AG09309 (cell line): ENCODE data around the gene SNAI3.

Experiments used
- DNase-seq: peaks from one replicate; pipeline ENCODE4 v3.0.0-alpha.2; 2010; ENCODE audit warnings: low read depth
- H3K4me3 ChIP-seq: 2 replicates; pipeline ENCODE4 v1.5.1; 2011; ENCODE audit warnings: mild to moderate bottlenecking, low read depth, low read length, moderate library complexity; ENCODE audit not compliant: control insufficient read depth
- TF ChIP-seq, protein P1 (sequence below): IDR thresholded peaks from 2 replicates; pipeline ENCODE4 v1.5.1; 2011; ENCODE audit warnings: mild to moderate bottlenecking, low read depth, low read length, inconsistent platforms; ENCODE audit not compliant: insufficient read depth, control insufficient read depth; ENCODE audit errors: missing control alignments

The SNAI3 gene

DNA sequence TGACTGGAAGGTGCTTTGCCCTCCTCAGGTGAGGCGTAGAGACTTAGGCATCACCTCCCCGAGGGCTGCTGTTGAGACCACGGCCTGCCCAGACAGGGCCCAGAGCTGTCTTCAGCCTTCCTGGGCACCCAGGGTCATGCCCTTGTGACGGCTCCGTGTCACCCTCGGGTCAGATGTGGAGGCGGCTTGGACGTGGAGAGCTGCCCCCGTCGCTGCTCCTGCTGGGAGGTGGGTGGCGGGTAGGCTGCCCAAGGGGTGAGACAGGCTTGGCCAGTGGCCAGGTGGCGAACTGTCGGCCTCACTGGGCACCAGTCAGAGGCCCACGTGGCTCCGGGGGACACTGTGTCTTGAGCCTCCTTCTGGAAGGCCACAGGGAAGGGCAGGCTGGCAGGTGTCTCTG, 8.9 kb upstream of the SNAI3 start:
- no peak for DNase-seq
- no peak overlapping the region for H3K4me3 ChIP-seq
- TF ChIP-seq, protein P1, sequence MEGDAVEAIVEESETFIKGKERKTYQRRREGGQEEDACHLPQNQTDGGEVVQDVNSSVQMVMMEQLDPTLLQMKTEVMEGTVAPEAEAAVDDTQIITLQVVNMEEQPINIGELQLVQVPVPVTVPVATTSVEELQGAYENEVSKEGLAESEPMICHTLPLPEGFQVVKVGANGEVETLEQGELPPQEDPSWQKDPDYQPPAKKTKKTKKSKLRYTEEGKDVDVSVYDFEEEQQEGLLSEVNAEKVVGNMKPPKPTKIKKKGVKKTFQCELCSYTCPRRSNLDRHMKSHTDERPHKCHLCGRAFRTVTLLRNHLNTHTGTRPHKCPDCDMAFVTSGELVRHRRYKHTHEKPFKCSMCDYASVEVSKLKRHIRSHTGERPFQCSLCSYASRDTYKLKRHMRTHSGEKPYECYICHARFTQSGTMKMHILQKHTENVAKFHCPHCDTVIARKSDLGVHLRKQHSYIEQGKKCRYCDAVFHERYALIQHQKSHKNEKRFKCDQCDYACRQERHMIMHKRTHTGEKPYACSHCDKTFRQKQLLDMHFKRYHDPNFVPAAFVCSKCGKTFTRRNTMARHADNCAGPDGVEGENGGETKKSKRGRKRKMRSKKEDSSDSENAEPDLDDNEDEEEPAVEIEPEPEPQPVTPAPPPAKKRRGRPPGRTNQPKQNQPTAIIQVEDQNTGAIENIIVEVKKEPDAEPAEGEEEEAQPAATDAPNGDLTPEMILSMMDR: no peak

DNA sequence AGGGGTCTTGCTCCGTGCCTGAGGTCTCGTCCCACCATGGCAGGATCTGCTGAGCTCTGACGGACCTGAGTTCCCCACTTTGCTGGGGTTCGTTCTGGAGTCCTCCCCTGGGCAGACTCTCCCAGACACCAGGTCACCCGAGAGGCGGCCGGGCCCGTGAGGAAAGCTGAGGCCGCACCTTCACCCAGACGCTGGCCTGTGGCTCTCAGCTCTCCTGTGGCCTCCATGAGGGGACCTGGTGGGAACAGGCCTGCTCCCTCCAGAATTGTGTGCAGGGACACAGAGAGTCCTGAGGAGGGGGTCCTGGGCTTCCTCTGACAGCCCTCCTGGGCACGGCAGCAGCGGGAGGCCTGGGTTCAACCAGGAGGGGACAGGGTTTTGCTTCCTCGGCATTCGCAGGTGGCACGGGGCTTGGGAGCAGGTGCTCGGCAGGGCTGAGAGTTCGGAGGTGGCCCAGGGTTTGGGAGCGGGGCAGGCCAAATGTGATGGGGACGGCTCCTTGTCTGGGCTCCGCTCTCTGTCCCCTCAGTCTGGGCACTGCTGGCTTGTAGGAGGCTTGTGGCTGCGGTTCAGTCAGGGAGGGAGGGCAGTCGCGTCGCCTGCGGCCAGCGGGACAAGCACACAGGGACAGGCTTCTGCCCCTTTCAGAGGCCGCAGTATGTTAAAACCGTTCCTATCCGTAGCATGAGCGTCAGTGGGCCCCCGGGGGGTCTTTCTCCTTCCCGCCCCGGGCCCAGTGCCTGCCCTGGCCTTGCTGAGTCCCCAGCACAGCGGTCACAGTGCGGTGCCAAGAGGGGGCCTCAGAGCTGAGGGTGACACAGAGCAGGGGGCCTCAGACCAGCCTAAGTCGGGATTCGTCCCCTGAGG, 8.1 kb upstream of the SNAI3 start:
- TF ChIP-seq, protein P1: no peak

DNA sequence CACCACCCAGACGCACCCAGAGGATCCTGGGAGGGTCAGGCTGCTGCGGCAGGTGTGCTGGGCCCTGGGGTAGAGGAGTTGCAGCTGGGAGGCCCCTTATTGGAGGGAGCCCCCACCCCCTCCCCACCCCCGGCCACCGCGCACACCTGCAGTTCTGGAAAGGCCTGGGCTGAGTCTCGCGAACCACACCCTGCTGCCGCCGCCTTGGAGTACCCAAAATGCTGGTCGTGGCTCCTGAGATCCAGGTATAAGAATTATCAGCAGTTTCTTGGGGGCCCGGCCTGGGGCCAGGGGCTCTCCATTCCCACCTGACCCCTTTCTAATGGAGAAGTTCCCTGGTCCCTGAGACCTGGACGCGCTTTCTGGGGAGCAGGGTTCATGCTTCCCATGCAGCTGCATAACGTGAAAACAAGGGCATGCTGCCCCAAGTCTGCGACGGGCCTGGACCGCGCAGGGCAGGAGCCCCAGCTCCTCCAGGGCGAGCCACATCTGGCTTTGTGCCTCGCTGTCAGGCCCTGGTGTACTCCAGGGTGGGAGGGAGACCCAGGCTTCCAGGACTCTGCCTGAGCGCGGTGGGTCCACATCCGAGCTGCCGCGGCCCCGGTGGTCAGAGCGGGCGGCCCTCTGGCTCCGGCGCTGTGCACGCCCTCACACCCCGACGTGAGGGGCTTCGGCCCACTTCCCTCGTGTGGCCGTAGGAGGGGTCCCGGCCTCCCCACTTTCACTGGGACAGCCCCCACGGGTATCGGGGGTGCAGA, 7.3 kb upstream of the SNAI3 start:
- no peak overlapping the region for H3K4me3 ChIP-seq
- TF ChIP-seq, protein P1: no peak
- DNase-seq: no peak

More for the DNA sequence above, 8.1 kb upstream of the SNAI3 start:
- DNase-seq: no peak
- H3K4me3 ChIP-seq: no peak overlapping the region

DNA sequence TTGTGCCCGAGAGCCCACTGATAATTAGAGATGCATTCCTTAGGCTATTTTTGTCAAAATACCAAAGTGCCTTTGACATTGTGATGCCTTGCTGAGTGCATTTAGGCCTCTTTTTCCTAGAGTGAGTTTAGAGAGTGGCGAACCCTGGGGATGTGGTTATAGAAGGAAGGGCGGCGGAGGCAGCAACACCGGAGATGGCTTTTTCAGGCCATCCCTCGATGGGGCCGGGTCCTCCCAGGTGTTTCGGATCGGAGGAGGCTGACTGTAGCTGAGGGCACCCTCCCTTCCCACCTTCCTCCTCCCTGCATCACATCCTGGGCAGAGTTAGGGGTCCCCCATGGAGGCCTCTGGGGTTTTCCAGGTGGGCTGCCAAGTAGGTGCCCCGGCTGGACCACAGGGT, 6.6 kb upstream of the SNAI3 start:
- TF ChIP-seq, protein P1: no peak

DNA sequence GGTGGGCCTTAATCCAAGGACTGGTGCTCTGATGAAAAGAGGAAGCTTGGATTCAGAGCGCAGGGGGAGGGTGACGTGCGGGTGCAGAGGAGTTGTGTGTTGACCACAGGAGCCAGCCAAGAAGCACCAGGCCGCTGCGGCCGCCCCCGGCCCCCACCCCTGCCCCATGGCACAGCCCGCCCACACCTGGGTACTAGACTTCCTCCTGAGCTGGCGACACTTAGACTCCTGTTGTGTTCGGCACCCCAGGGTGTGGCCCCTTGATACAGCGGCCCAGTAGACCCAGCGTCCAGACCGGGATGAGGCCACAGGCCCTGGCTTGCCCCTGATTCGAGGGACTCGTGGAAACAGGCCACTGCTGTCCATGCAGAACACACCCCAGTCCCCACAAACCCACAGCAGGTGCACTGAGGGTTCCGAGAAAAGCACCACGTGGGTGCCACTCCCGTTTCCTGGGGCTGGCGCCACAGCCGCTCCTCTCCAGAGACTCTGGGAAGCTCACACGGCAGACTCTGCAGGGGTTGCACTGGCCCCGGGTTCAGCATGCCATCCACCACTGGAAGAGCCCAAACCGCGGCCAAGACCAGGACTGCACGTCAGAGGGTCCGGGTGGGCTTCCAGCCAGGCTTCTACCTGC, 5.7 kb upstream of the SNAI3 start:
- H3K4me3 ChIP-seq: no peak overlapping the region
- TF ChIP-seq, protein P1: no peak
- DNase-seq: no peak

More for the DNA sequence above, 6.6 kb upstream of the SNAI3 start:
- no peak overlapping the region for H3K4me3 ChIP-seq
- no peak for DNase-seq

DNA sequence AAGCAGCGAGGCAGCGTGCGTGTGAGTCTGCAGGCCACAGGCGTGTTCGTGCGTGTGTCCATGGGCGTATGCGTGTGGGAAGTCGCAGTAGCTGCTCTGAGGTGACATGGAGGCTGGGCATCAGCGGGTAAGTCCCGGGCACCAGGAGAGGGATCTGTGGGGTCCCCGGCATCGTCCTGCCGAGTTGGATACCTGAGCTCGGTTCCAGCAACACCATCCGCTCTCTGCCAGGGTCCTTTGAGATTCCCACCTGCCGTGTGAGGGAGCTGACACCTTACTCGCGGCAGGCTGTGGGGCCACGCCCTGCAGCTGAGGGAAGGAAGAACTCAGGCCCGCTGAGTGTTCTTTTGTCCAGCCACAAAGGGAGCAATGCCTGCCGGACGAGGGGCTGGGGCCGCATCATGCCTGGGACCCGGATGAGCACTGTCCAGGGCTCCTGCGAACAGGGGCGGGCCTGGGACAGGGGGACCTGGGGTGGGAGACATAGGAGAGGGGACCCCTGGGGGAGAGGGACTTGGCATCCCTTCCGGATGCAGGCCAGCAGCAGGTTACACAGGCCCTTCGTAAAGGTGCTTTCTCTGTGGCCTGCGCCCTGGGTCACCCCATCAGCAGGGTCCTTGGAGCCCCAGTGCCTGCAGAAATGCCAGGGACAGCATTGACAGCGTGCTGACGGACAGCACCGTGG, 5.0 kb upstream of the SNAI3 start:
- no peak for DNase-seq
- H3K4me3 ChIP-seq: no peak overlapping the region
- TF ChIP-seq, protein P1: no peak
